Endodermal cell (in vitro differentiated cells): ENCODE measurements around the gene OPHN1. TPM values are rescaled to one million over a fixed set of nuclear protein-coding genes. Genes with fewer than 3 reads are reported as not detected.
"Not testable (repeated sequence)": the region's sequence is repeated elsewhere in the genome, so short reads cannot be mapped to it uniquely, and the experiment has no call there.

Source experiments
- DNase-seq: peaks from one replicate; pipeline ENCODE4 v3.0.0-alpha.2; 2017
- H3K27ac ChIP-seq: 2 replicates; pipeline ENCODE4 v1.5.1; 2013; ENCODE audit warnings: mild to moderate bottlenecking, low read depth, low read length, moderate library complexity
- H3K27me3 ChIP-seq: 2 replicates; pipeline ENCODE4 v1.6.1; 2013; ENCODE audit warnings: mild to moderate bottlenecking, low read length, moderate library complexity; ENCODE audit not compliant: insufficient read depth, control insufficient read depth, poor library complexity, severe bottlenecking
- H3K36me3 ChIP-seq: 2 replicates; pipeline ENCODE4 v1.7.0; 2013; ENCODE audit warnings: mild to moderate bottlenecking, low read length, moderate library complexity; ENCODE audit not compliant: control insufficient read depth, insufficient read depth
- H3K4me1 ChIP-seq: one replicate; pipeline ENCODE4 v1.7.0; 2013; ENCODE audit warnings: low read length; ENCODE audit not compliant: control insufficient read depth, insufficient read depth
- H3K4me3 ChIP-seq: 2 replicates; pipeline ENCODE4 v1.5.1; 2013; ENCODE audit warnings: mild to moderate bottlenecking, low read length, moderate library complexity
- H3K9ac ChIP-seq: 2 replicates; pipeline ENCODE4 v1.6.1; 2013; ENCODE audit warnings: mild to moderate bottlenecking, low read length, moderate library complexity; ENCODE audit not compliant: poor library complexity, severe bottlenecking; ENCODE audit errors: extremely low read depth
- H3K9me3 ChIP-seq: 2 replicates; pipeline ENCODE4 v1.6.1; 2013; ENCODE audit warnings: mild to moderate bottlenecking, low read length, moderate library complexity; ENCODE audit not compliant: control insufficient read depth
- H3K27ac Mint-ChIP-seq: 2 replicates; pipeline ENCODE4 v1.8.0; 2020; ENCODE audit warnings: mixed read lengths
- H3K27me3 Mint-ChIP-seq: 2 replicates; pipeline ENCODE4 v1.8.0; 2021; ENCODE audit warnings: mild to moderate bottlenecking, mixed read lengths; ENCODE audit not compliant: insufficient read depth
- H3K36me3 Mint-ChIP-seq: 2 replicates; pipeline ENCODE4 v1.8.0; 2020; ENCODE audit warnings: low read depth, mixed read lengths
- H3K4me1 Mint-ChIP-seq: 2 replicates; pipeline ENCODE4 v1.8.0; 2020; ENCODE audit warnings: mixed read lengths
- H3K4me3 Mint-ChIP-seq: 2 replicates; pipeline ENCODE4 v1.8.0; 2020; ENCODE audit warnings: mild to moderate bottlenecking, moderate library complexity, mixed read lengths
- H3K9me3 Mint-ChIP-seq: 2 replicates; pipeline ENCODE4 v1.8.0; 2020; ENCODE audit warnings: mild to moderate bottlenecking, mixed read lengths
- WGBS, 2 experiments: methylation state at CpG; one replicate each; pipeline versions ENCODE4 v1.1.5 to v1.1.7; 2013; ENCODE audit warnings: missing lambda C conversion rate in 2 of 2, mixed read lengths in 1 of 2; ENCODE audit not compliant: insufficient coverage in 1 of 2, insufficient read length in 1 of 2; 5-methylcytosine and 5-hydroxymethylcytosine counted together
- total RNA-seq, 2 donors: library from RNA; stranded (reverse); fragmentation: NEBNext Ultra II Directional in 1 of 2; extraction: Animal tissue kit (Norgen Biotek cat#: 25700) in 1 of 2; gene quantifications; 2 replicates in 1 of 2; 3 replicates in 1 of 2; pipeline ENCODE4 v1.2.1, GENCODE V29; 2021
- TF ChIP-seq, protein P1 (sequence below): fragments of 200-600 bp; sonication (generic); conservative IDR thresholded peaks from 2 replicates; pipeline ENCODE4 v1.5.0; 2021; ENCODE audit warnings: antibody characterized with exemption, mild to moderate bottlenecking

OPHN1 gene
- total RNA-seq, 2 donors from 2014 or later: 2.9 to 5.0 TPM

DNA sequence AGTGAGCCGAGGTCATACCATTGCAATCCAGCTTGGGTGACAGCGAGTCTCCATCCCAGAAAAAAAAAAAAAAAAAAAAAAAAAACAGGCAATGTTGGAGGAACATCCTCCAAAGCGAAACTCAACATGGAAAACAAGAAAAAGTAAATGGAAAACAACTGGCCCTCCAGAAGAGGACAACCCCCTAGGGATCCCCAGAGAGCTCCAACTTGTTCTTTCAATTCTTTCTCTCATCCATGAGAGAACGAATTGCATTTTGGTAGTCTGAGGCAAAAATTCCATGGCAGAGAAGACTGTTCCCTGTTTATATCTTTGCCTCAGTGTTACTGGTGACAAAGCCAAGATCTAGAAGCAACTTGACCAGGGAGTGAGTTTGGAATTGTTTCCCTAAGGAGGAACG, 49.8 kb downstream of the OPHN1 start:
- WGBS, 2 experiments: 91% methylated on average over 4 of the region's 5 CpGs; no CpG with 5 or more reads in 1 of the 2 experiments
- no peaks in the 10 kb centered on the region for H3K36me3 Mint-ChIP-seq
- H3K9me3 ChIP-seq: no peaks in the 10 kb centered on the region
- TF ChIP-seq, protein P1, sequence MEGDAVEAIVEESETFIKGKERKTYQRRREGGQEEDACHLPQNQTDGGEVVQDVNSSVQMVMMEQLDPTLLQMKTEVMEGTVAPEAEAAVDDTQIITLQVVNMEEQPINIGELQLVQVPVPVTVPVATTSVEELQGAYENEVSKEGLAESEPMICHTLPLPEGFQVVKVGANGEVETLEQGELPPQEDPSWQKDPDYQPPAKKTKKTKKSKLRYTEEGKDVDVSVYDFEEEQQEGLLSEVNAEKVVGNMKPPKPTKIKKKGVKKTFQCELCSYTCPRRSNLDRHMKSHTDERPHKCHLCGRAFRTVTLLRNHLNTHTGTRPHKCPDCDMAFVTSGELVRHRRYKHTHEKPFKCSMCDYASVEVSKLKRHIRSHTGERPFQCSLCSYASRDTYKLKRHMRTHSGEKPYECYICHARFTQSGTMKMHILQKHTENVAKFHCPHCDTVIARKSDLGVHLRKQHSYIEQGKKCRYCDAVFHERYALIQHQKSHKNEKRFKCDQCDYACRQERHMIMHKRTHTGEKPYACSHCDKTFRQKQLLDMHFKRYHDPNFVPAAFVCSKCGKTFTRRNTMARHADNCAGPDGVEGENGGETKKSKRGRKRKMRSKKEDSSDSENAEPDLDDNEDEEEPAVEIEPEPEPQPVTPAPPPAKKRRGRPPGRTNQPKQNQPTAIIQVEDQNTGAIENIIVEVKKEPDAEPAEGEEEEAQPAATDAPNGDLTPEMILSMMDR: no peak
- H3K27ac ChIP-seq: no peak overlapping the region
- no peaks in the 10 kb centered on the region for H3K4me1 Mint-ChIP-seq
- DNase-seq: no peak
- H3K36me3 ChIP-seq: no peaks in the 10 kb centered on the region
- peaks cover 36% of the 10 kb centered on the region for H3K9me3 Mint-ChIP-seq
- no peaks in the 10 kb centered on the region for H3K27me3 Mint-ChIP-seq
- H3K9ac ChIP-seq: no peak overlapping the region
- H3K27ac Mint-ChIP-seq: no peak overlapping the region
- H3K27me3 ChIP-seq: no peaks in the 10 kb centered on the region
- H3K4me3 Mint-ChIP-seq: no peak overlapping the region
- no peaks in the 10 kb centered on the region for H3K4me1 ChIP-seq
- no peak overlapping the region for H3K4me3 ChIP-seq

DNA sequence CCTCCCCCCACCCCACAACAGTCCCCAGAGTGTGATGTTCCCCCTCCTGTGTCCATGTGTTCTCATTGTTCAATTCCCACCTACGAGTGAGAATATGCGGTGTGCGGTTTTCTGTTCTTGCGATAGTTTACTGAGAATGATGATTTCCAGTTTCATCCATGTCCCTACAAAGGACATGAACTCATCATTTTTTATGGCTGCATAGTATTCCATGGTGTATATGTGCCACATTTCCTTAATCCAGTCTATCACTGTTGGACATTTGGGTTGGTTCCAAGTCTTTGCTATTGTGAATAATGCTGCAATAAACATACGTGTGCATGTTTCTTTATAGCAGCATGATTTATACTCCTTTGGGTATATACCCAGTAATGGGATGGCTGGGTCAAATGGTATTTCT, 55.7 kb downstream of the OPHN1 start:
- not testable (repeated sequence) for H3K27me3 ChIP-seq, H3K27ac Mint-ChIP-seq, H3K36me3 ChIP-seq, H3K36me3 Mint-ChIP-seq, H3K4me1 ChIP-seq, H3K9me3 ChIP-seq, H3K4me3 ChIP-seq, H3K27ac ChIP-seq, H3K9ac ChIP-seq, DNase-seq, H3K4me1 Mint-ChIP-seq, H3K27me3 Mint-ChIP-seq, H3K4me3 Mint-ChIP-seq
- peaks cover 43% of the 10 kb centered on the region for H3K9me3 Mint-ChIP-seq
- WGBS, 2 experiments: 100% methylated on average over 2 of the region's 5 CpGs; no CpG with 5 or more reads in 1 of the 2 experiments

DNA sequence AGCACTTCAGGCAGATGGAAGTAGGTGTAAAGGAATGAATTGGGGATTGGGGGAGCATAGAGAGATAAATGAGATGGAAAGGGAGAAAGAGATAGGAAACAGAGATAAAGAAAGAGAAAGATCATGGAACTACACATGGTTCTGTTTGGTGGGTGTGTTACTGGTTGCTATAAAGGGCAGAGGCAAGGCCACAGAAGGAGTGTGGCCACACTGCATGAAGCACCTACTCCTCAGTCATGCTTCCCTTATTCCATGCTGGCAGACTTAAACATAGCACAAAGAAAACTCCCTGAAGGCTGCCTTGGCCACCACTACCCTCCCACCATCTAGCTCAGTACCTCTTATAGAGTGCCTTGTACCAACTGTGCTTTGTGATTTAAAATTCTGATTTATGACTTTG, 56.9 kb downstream of the OPHN1 start:
- Mint-ChIP-seq H3K27ac (no peak overlapping the region), H3K4me3 (no peak overlapping the region), H3K9me3 (peaks cover 42% of the 10 kb centered on the region), H3K27me3 (no peaks in the 10 kb centered on the region), H3K36me3 (no peaks in the 10 kb centered on the region), H3K4me1 (no peaks in the 10 kb centered on the region)
- TF ChIP-seq, protein P1: no peak
- DNase-seq: no peak
- no peaks in the 10 kb centered on the region for H3K27me3 ChIP-seq
- no peak overlapping the region for H3K4me3 ChIP-seq
- H3K9me3 ChIP-seq: no peaks in the 10 kb centered on the region
- H3K4me1 ChIP-seq: no peaks in the 10 kb centered on the region
- H3K27ac ChIP-seq: no peak overlapping the region
- no peaks in the 10 kb centered on the region for H3K36me3 ChIP-seq
- H3K9ac ChIP-seq: no peak overlapping the region

DNA sequence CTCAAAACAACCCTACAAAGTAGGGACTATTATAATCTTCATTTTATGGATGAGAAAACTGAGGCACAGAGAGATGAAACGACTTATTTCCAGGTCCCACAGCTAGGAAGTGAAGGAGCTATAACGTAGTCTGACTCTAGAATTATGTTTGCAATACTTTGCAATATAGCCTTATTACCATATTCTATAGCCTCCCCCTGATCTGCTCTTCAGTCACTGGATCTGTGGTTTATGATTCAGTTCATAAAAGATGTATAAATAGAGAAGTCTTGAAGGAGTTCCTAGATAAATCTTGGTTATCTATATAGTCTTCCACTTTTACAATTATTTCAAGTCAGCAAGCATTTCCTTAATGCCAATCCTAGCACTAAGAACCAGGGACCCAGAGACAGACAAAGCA, 57.5 kb downstream of the OPHN1 start:
- H3K27ac Mint-ChIP-seq: no peak overlapping the region

More for the DNA sequence above, 57.5 kb downstream of the OPHN1 start:
- no peaks in the 10 kb centered on the region for H3K27me3 Mint-ChIP-seq
- DNase-seq: no peak
- TF ChIP-seq, protein P1: no peak
- Histone ChIP-seq H3K9me3 (no peaks in the 10 kb centered on the region), H3K4me1 (no peaks in the 10 kb centered on the region), H3K36me3 (no peaks in the 10 kb centered on the region), H3K27ac (no peak overlapping the region), H3K9ac (no peak overlapping the region), H3K27me3 (no peaks in the 10 kb centered on the region), H3K4me3 (no peak overlapping the region)
- H3K4me3 Mint-ChIP-seq: no peak overlapping the region
- H3K9me3 Mint-ChIP-seq: peaks cover 36% of the 10 kb centered on the region
- no peaks in the 10 kb centered on the region for H3K36me3 Mint-ChIP-seq
- no peaks in the 10 kb centered on the region for H3K4me1 Mint-ChIP-seq
- WGBS, 2 experiments: 100% methylated on average over 2 of the region's 2 CpGs; no CpG with 5 or more reads in 1 of the 2 experiments
